Stimulated activated CD8-positive, alpha-beta memory T cell treated with anti-CD3 and anti-CD28 coated beads, Interleukin-7, amount 100 ng/mL, for 4 hours (primary cell): ENCODE results near the gene HS3ST2.

Experiments
- DNase-seq, 2 donors: peaks; one replicate each; pipeline ENCODE4 v3.0.0-alpha.2; 2020; ENCODE audit warnings: low read depth in 2 of 2

HS3ST2 gene

GRCh38 chr16:22813948-22814710 lies at the start of gene HS3ST2:
Gene HS3ST2, plus strand, starts transcription at chr16:22814162. Its CDS starts 449 bp downstream, at chr16:22814611.
- DNase-seq: no peak

DNA sequence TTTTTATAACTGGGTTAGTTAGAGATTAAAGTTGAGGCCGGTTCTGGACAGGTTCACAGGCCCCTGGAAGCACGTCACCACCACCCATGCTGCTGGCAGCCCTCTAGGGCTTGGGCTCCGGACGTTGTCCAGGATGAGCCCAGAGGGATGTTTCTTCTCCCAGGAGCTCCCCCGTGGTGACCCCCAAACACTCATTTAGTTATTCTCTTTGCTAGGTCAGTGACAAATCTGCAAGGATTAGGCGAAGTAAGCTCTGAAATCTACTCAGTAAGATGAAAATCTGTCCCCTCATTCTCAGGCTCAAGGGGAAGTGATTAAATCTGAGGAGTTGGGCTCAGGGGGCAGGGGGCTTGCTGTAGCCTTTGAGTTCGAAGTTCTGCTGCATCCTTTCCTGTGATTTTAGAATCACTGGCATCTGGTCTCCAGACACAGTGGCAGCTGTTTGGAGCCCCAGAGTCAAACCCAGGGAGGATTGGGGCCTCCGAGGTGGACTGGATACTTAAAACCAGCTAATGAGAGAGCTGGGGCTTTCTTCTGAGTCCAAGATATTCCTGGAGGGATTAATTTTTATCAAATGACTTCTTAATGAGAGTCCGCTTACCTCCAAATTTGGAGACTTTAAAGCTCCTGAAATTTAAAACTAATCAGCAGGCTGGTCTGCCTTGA lies 49.2 kb upstream of the HS3ST2 start:
- DNase-seq: no peak

DNA sequence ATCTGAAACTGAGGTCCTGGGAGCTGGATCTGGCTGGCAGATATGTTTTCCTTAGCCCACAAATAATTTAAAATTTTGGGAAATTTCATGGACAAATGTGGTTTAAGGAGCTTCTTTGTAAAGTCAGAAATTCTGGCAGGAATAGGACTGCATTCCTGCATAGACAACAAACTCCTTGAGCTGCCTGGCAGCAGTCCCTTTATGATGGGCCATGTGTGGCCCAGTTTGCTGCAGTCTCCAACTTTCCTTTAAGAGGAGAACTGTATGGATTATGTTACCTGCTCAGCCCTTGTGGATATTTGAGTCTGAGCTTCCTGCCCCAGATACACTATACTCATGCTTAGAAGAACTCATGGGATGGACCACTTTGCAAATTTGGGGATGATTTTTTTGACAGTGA lies 48.5 kb upstream of the HS3ST2 start:
- DNase-seq: no peak

- no peak for DNase-seq
These were observed 43.1 kb upstream of the HS3ST2 start for GRCh38 chr16:22770866-22771265.

- DNase-seq: no peak
These were observed 42.4 kb upstream of the HS3ST2 start for GRCh38 chr16:22771551-22771950.

DNA sequence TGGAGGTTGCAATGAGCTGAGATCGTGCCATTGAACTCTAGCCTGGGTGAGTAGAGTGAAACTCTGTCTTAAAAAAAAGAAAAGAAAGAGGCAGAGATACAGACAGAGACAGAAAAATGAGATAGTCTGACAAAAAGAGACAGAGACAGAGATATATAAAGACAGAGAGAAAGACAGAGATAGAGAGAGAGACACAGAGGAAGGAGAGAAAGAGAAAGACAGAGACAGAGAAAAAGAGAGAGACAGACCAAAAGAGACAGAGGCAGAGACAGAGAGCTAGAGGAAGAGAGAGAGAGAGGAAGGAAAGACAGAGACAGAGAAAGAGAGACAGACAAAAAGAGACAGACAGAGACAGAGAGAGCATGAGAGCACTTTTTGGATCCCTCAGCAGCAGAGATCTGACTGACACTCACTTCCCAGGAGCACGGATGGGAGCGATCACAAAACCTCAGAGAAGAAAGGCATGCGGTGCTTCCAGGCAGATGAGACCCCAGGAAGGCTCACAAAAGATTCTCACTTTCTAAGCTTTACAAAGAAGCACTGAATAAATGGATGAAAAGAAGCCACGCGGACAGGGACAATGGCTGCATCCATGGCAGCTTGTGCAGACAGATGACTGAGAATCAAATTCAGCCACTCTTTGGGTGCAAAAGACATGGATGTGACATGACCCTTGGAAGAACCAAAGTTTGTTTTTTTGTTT lies 38.6 kb upstream of the HS3ST2 start:
- DNase-seq: no peak

- no peak for DNase-seq
These were observed 32.5 kb upstream of the HS3ST2 start for GRCh38 chr16:22781480-22781879.

- DNase-seq: no peak
These were observed 31.6 kb upstream of the HS3ST2 start for GRCh38 chr16:22782314-22782713.

- no peak for DNase-seq
These were observed 29.2 kb upstream of the HS3ST2 start for GRCh38 chr16:22784690-22785214.

GRCh38 chr16:22785552-22785951 lies 28.4 kb upstream of the HS3ST2 start:
- DNase-seq: no peak

DNA sequence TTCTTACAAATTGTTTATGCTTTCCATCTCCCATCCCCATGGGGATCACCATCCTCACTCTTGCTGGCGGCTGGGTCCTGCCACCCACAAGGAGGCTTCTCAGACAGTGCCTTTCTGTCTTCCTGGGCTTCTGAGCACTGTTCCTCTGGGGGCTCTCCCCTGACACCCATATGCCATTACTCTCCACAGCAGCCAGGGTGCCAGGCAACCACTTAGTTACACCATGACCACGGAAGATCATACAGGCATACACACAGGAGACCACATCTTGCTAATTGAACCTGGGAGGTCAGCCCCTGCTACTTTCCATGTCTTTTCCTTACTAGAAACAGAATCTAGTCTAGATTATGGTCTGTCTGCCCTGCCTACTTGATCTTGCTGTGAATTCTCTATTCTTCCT lies 27.7 kb upstream of the HS3ST2 start:
- no peak for DNase-seq

GRCh38 chr16:22786691-22787090 lies 27.3 kb upstream of the HS3ST2 start:
- DNase-seq: no peak

GRCh38 chr16:22787466-22788192 lies 26.3 kb upstream of the HS3ST2 start:
- no peak for DNase-seq

GRCh38 chr16:22788193-22788530 lies 25.8 kb upstream of the HS3ST2 start:
- DNase-seq: no peak

DNA sequence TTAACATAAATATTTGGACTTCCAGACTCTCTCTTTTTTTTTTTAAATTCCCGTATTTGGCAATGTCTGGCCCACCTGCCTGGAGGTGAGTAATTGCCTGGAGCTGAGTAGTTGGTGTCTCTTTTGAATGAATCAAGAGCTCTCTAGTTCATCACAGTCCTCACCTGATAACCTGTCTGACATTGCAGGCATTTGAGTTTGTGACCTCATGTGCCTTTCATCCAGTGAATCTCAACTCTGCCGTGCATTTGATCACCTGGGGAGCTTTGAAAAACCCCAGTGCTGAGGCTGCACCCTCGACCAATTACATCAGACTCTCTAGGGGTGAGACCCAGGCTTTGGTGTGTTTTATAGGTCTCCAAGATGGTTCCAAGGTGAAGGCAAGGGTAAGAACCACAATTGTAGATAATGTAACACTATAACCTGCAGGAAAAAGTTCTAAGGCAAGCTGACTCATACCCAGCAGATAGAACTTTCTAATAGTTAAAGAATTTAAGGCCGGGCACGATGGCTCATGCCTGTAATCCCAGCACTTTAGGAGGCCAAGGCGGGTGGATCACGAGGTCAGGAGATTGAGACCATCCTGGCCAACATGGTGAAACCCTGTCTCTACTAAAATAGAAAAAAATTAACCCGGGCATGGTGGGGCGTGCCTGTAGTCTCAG lies 24.5 kb upstream of the HS3ST2 start:
- no peak for DNase-seq

- no peak for DNase-seq
These were observed 16.4 kb upstream of the HS3ST2 start for GRCh38 chr16:22797551-22797950.

GRCh38 chr16:22799113-22799512 lies 14.8 kb upstream of the HS3ST2 start:
- no peak for DNase-seq

- no peak for DNase-seq
These were observed 9.1 kb upstream of the HS3ST2 start for GRCh38 chr16:22804893-22805292.

DNA sequence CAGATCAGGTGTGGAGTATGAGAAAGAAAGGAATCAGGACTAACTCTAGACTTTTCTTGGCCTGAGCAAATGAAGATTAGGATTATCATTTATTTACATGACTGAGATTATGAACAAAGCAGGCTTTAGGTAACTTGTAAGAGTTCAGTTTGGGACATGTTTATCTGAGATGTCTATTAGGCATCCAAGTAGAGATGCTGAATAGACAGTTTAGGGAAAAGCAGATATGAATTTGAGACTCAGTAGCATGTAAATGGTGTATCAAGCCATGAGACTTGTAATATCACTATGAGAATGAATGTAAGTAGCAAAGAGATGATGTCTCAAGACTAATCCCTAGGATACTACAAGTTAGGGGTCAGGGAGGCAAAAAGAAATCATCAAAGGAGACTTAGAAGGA lies 8.6 kb upstream of the HS3ST2 start:
- DNase-seq: no peak

- DNase-seq: no peak
These were observed 7.2 kb upstream of the HS3ST2 start for GRCh38 chr16:22806811-22807210.

GRCh38 chr16:22810226-22810625 lies 3.7 kb upstream of the HS3ST2 start:
- no peak for DNase-seq
